Spleen (tissue), 7 donors: Measurements from ENCODE around the gene THSD4.

ENCODE experiments used
- CTCF ChIP-seq, 11 experiments: fragments of 200-600 bp in 7 of 11; fragments of 450-650 bp in 4 of 11; sonication (generic) in 4 of 11; IDR thresholded peaks in 8 of 11; conservative IDR thresholded peaks in 3 of 11; 1 replicate in 7 of 11; 2 replicates in 4 of 11; pipeline versions ENCODE4 v1.4.0 to v1.8.0; 2016 to 2021; ENCODE audit warnings: antibody characterized with exemption in 11 of 11, inconsistent platforms in 4 of 11, mild to moderate bottlenecking in 1 of 11
- POLR2AphosphoS5 ChIP-seq, 3 donors: sonication (generic); formaldehyde crosslinking; IDR thresholded peaks; one replicate each; pipeline ENCODE4 v1.5.1; 2017; ENCODE audit warnings: antibody characterized with exemption in 3 of 3
- donor health status: DM: no; HTN: no; CAD: no; lungs with moderate emphysema.
- donor health status: DM: no; HTN: no; CAD: no.
- donor health status: DM: no; HTN: no; CAD: no.

DNA sequence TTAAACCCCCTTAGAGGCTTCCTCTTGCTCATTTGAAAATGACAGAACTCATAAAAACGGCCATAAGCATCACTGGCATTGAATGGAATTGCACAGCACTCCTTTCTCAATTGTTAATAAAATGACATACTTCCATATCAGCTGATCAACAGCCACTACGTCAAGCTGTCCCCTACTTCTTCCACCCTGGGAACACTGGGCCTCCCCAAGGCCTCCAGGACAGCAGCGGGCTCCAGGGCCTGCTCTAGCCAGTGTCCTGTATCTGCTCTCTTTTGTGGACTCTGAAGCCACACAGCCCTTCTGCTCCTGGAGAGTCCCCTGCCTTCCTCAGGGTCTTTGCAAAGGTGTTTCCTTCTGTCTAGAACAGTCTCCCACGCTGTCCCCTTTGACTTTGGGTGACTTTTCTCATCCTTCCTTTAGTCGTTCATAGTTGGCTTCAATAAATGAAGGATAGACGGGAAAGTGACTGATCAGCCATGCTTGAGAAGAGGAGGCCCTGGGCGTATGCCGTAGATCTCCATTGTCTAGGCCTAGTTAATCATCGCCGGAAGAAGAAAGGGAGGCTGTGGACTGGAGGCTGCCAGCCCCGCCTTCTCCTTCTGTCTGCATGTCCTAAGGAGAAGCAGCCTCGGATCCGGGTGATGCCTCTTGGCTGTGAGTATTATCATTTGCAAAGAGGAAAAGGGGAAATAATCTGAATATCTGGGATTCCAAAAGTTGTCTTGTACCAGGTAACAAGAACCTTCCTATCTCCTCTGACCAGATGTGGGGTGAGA is 4.7 kb upstream of the THSD4 start:
- TF ChIP-seq POLR2AphosphoS5 (IDR thresholded peaks at IDR 0.05) (no peak), CTCF (IDR thresholded peaks at IDR 0.05 in 8 of 11, conservative IDR thresholded peaks at IDR 0.05 in 3 of 11) (no peak)
